SH-SY5Y (cell line): ENCODE results near the gene PMM1.

ENCODE experiments used
- GATA2 ChIP-seq: IDR thresholded peaks from 2 replicates; pipeline ENCODE4 v1.6.1; 2011; ENCODE audit warnings: mild to moderate bottlenecking, low read depth, low read length
- GATA3 ChIP-seq: IDR thresholded peaks from 2 replicates; pipeline ENCODE4 v1.6.1; 2011; ENCODE audit warnings: low read depth, mild to moderate bottlenecking, low read length, moderate library complexity

GRCh38 chr22:41621911-41622179 lies 32.2 kb upstream of the PMM1 start:
- no peak for TF ChIP-seq GATA3
- TF ChIP-seq GATA2 = no peak
